GM18861 (cell line): ENCODE measurements around the gene SETMAR.

Source experiments
- ATAC-seq: cut with Tn5 transposase; IDR thresholded peaks from one replicate; pipeline ENCODE4 v1.9.1; 2021; ENCODE audit not compliant: unreplicated experiment

The SETMAR gene

GRCh38 chr3:4351164-4351855 lies 48.1 kb downstream of the SETMAR start:
- ATAC-seq = peak; percentile 39

GRCh38 chr3:4351872-4352271 lies 48.7 kb downstream of the SETMAR start:
- no peak for ATAC-seq

- no peak for ATAC-seq
Observed at GRCh38 chr3:4355401-4356219, 52.4 kb downstream of the SETMAR start.

DNA sequence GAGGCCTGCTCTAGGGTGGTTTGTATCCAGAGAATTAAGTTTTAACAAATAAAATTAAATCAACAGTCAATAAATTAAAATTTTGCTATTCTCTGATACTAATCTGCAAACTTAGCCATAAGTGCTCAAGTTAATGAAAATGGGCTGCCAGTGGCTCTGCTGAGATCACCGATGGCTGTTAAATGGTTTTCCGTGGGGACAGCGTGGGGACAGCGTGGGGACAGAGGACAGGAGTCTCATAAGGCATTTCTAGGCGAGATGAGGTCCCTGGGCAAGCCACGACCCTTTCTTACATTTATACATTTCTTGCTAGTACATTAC lies 53.0 kb downstream of the SETMAR start:
- no peak for ATAC-seq

DNA sequence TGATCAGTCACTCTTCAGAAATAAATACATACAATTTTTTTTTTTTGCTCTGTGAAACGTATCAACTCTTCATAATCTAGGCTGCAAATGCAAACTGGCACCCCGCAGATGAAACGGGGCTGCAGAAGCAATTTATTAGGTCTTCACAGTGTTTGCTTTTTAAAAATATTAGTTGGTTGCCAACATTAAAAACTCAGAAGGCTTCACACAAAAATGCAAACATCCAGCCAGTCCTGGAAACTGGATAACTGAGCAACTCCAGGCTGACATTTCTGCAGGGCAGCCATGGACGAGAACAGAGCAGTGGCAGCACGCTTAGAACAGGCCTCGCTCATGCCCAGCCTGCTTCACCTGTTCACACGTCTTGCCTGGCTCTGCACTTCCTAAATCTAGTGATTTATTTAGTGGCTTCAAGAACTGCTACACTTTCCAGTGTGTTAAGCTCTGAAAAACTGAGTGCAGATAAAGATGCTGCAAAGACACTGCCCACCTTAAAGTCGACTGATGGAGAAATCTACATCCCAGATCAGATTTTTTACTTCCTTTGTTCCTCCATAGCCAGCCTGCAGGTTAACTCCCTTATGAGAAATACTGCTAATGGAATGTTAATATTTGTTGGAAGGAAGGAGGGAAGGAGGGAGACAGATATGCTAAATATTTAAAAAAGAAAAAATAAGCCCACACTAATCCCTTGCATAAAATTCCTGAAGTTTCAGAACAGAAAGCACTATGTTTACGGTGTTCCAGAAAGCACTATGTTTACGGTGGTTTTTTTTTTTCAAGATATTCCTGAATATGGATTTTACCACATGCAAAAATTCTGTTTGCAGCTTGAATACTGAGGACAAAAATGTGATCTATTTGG lies 53.6 kb downstream of the SETMAR start:
- no peak for ATAC-seq

DNA sequence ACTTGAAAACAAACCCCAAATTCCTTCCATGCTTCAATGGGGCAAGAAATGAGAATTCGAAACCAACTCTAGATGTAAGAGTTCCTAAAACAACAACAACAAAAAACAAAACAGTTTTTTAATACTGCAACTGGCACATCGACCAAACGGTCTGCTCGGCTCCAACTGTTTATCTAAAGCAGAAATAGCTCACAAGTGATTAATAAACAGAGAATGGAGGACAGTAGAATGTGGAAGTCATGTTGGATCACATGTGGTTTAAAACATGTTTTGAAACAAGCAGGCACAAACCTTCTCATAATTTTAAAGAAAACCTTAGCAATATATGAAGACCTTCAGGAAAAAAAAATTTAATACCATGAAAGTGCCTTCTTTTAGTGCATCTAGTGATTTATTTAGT lies 55.1 kb downstream of the SETMAR start:
- ATAC-seq = no peak

DNA sequence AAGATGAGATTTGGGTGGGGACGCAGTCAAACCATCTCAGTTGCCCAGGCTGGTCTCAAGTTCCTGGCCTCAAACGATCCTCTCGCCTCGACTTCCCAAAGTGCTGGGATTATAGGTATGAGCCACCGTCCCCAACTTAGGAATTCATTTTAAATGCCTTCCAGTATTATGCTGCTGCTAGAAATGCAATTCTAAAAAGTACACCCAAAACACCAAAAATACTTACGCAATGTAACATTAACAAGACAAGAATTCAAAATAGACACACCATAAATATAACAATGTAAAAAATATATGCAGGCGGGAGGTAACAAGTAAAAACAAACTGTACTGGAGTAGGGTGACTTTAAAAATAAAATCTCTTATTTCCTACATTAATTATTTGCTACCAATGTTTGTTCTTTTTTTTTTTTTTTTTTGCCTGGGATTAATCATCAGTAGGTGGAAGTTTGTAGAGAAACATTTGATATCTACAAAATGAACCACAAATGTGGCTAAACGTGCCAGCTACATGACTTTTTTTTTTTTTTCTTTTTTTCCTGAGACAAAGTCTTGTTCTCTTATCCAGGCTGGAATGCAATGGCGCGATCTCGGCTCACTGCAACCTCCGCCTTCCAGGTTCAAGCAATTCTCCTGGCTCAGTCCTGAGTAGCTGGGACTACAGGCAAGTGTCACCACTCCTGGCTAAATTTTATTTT lies 56.8 kb downstream of the SETMAR start:
- no peak for ATAC-seq

GRCh38 chr3:4360817-4361216 lies 57.6 kb downstream of the SETMAR start:
- ATAC-seq = no peak

- ATAC-seq = no peak
Observed at GRCh38 chr3:4362523-4362922, 59.4 kb downstream of the SETMAR start.
